HCT116 (cell line): ENCODE measurements around the gene ADORA2B. TPM values are rescaled to one million over a fixed set of nuclear protein-coding genes. Genes with fewer than 3 reads are reported as not detected.

ENCODE experiments used
- ATAC-seq: fragments of 200-7000 bp; cut with Tn5 transposase; 2 replicates; pipeline ENCODE4 v1.9.1; 2020; ENCODE audit warnings: mild to moderate bottlenecking, moderate library complexity
- BruUV-seq: library from RNA; stranded (reverse); fragments of 400-500 nt; replicated peaks from 2 replicates; lab custom pipeline; 2021; lab: Mats Ljungman, UMichigan
- CTCF ChIA-PET: fragments of 300-600 bp; sonication (Branson Sonifier 250); formaldehyde crosslinking; loops from one replicate; lab custom pipeline; 2021; ENCODE audit warnings: antibody characterized with exemption; lab: Charles Lee
- POLR2A ChIA-PET: fragments of 300-600, 350-600 bp; sonication (Branson Sonifier 250); formaldehyde crosslinking; loops from one replicate; lab custom pipeline; 2021; ENCODE audit warnings: antibody characterized with exemption; lab: Charles Lee
- RAD21 ChIA-PET, 2 experiments: fragments of 300-600 bp; sonication (Branson Sonifier 250); formaldehyde crosslinking; loops; one replicate each; lab custom pipeline; 2023; ENCODE audit warnings: low total read pairs in 2 of 2; ENCODE audit not compliant: uncharacterized antibody in 2 of 2, unreplicated experiment in 2 of 2, low non-redundant PET in 1 of 2; lab: Charles Lee
- DNase-seq: peaks from one replicate; pipeline ENCODE4 v3.0.0-alpha.2; 2010; ENCODE audit warnings: low read depth, low spot score
- H2AFZ ChIP-seq: fragments of 200-600 bp; shearing (Covaris generic), sonication (generic); 2 replicates; pipeline ENCODE4 v1.6.1; 2017; ENCODE audit warnings: low read depth, mixed run types, mixed read lengths, antibody characterized with exemption, low read length; ENCODE audit not compliant: poor library complexity, severe bottlenecking
- H3K27ac ChIP-seq: 2 replicates; pipeline ENCODE4 v1.5.1; 2012; ENCODE audit warnings: low read depth, low read length
- H3K27me3 ChIP-seq: fragments of 200-600 bp; sonication (generic); 2 replicates; pipeline ENCODE4 v1.6.1; 2016; ENCODE audit warnings: mixed run types, low read length, mixed read lengths; ENCODE audit not compliant: insufficient read depth
- H3K36me3 ChIP-seq, 2 experiments: fragments of 200-500 bp in 1 of 2; fragments of 200-600 bp in 1 of 2; sonication (Bioruptor generic) in 1 of 2; sonication (generic) in 1 of 2; 2 replicates each; pipeline versions ENCODE4 v1.5.1 to v1.6.1; 2014 to 2016; ENCODE audit warnings: low read length in 2 of 2, inconsistent platforms in 1 of 2, mixed read lengths in 1 of 2, mixed run types in 1 of 2; ENCODE audit not compliant: insufficient read depth in 2 of 2, control insufficient read depth in 1 of 2
- H3K4me1 ChIP-seq, 2 experiments: fragments of 200-600 bp in 1 of 2; sonication (generic) in 1 of 2; 2 replicates each; pipeline versions ENCODE4 v1.5.1 to v1.6.1; 2012 to 2017; ENCODE audit warnings: low read length in 2 of 2, inconsistent platforms in 1 of 2, mild to moderate bottlenecking in 1 of 2, mixed read lengths in 1 of 2, mixed run types in 1 of 2, moderate library complexity in 1 of 2; ENCODE audit not compliant: insufficient read depth in 2 of 2, control insufficient read depth in 1 of 2
- H3K4me2 ChIP-seq: fragments of 200-600 bp; sonication (generic); 2 replicates; pipeline ENCODE4 v1.6.1; 2017; ENCODE audit warnings: mixed run types, low read length, mixed read lengths
- H3K4me3 ChIP-seq, 2 experiments: fragments of 200-600 bp in 1 of 2; sonication (generic) in 1 of 2; replicated peaks in 1 of 2; 2 replicates each; pipeline ENCODE4 v1.5.1; 2011 to 2016; ENCODE audit warnings: low read length in 2 of 2, control low read depth in 1 of 2, low read depth in 1 of 2, mild to moderate bottlenecking in 1 of 2, mixed read lengths in 1 of 2, mixed run types in 1 of 2
- H3K79me2 ChIP-seq: fragments of 200-600 bp; sonication (generic); 2 replicates; pipeline ENCODE4 v1.6.1; 2017; ENCODE audit warnings: mild to moderate bottlenecking, mixed run types, low read length, moderate library complexity, mixed read lengths; ENCODE audit not compliant: insufficient read depth
- H3K9ac ChIP-seq: fragments of 200-600 bp; sonication (generic); 2 replicates; pipeline ENCODE4 v1.6.1; 2016; ENCODE audit warnings: low read length, mixed read lengths
- H3K9me2 ChIP-seq: fragments of 200-600 bp; sonication (generic), shearing (Covaris generic); 2 replicates; pipeline ENCODE4 v1.6.1; 2017; ENCODE audit warnings: mixed run types, mild to moderate bottlenecking, moderate library complexity; ENCODE audit not compliant: insufficient read depth
- H3K9me3 ChIP-seq, 2 experiments: fragments of 200-500 bp in 1 of 2; fragments of 200-600 bp in 1 of 2; sonication (Bioruptor generic) in 1 of 2; sonication (generic) in 1 of 2; 2 replicates each; pipeline ENCODE4 v1.6.1; 2014 to 2017; ENCODE audit warnings: low read length in 2 of 2, mixed read lengths in 2 of 2, inconsistent platforms in 1 of 2, low read depth in 1 of 2, mild to moderate bottlenecking in 1 of 2, mixed run types in 1 of 2, moderate library complexity in 1 of 2; ENCODE audit not compliant: control insufficient read depth in 1 of 2, insufficient read depth in 1 of 2
- H4K20me1 ChIP-seq: fragments of 200-600 bp; sonication (generic), shearing (Covaris generic); 2 replicates; pipeline ENCODE4 v1.6.1; 2017; ENCODE audit warnings: mixed run types, mild to moderate bottlenecking, moderate library complexity; ENCODE audit not compliant: insufficient read depth
- CBX3 ChIP-seq: IDR thresholded peaks from 2 replicates; pipeline ENCODE4 v1.6.1; 2012; ENCODE audit warnings: low read depth
- EGR1 ChIP-seq: IDR thresholded peaks from 2 replicates; pipeline ENCODE4 v1.6.1; 2012; ENCODE audit warnings: low read depth
- ELF1 ChIP-seq: IDR thresholded peaks from 2 replicates; pipeline ENCODE4 v1.6.1; 2012; ENCODE audit warnings: low read depth, borderline replicate concordance
- EZH2 ChIP-seq: fragments of 200-600 bp; sonication (generic); IDR thresholded peaks from 2 replicates; pipeline ENCODE4 v1.6.1; 2017; ENCODE audit warnings: antibody characterized with exemption, mixed run types
- EZH2phosphoT487 ChIP-seq: fragments of 200-600 bp; IDR thresholded peaks from 2 replicates; pipeline ENCODE4 v1.6.1; 2018; ENCODE audit warnings: antibody characterized with exemption, borderline replicate concordance
- FOSL1 ChIP-seq: IDR thresholded peaks from 2 replicates; pipeline ENCODE4 v1.6.1; 2012; ENCODE audit warnings: low read depth
- JUND ChIP-seq: IDR thresholded peaks from 2 replicates; pipeline ENCODE4 v1.6.1; 2012
- MAX ChIP-seq: IDR thresholded peaks from 2 replicates; pipeline ENCODE4 v1.6.1; 2012
- POLR2A ChIP-seq: IDR thresholded peaks from 2 replicates; pipeline ENCODE4 v1.7.0; 2011; ENCODE audit warnings: borderline replicate concordance; ENCODE audit not compliant: insufficient read depth, insufficient read length; ENCODE audit errors: extremely low read depth
- RAD21 ChIP-seq: IDR thresholded peaks from 2 replicates; pipeline ENCODE4 v1.6.1; 2012; ENCODE audit warnings: low read depth, mild to moderate bottlenecking
- REST ChIP-seq: IDR thresholded peaks from 2 replicates; pipeline ENCODE4 v1.6.1; 2012; ENCODE audit warnings: low read depth
- SIN3A ChIP-seq: IDR thresholded peaks from 2 replicates; pipeline ENCODE4 v1.6.1; 2012; ENCODE audit warnings: low read depth
- SP1 ChIP-seq: IDR thresholded peaks from 2 replicates; pipeline ENCODE4 v1.6.1; 2012; ENCODE audit warnings: low read depth
- TCF7L2 ChIP-seq: IDR thresholded peaks from 2 replicates; pipeline ENCODE4 v1.7.0; 2011; ENCODE audit warnings: borderline replicate concordance, inconsistent platforms; ENCODE audit not compliant: insufficient read depth, insufficient read length; ENCODE audit errors: extremely low read depth
- YY1 ChIP-seq: IDR thresholded peaks from 2 replicates; pipeline ENCODE4 v1.6.1; 2011; ENCODE audit warnings: low read length, low read depth, moderate library complexity, mild to moderate bottlenecking; ENCODE audit not compliant: insufficient replicate concordance; ENCODE audit errors: extremely low read depth
- ZFX ChIP-seq: fragments of 450-650 bp; IDR thresholded peaks from 2 replicates; pipeline ENCODE4 v1.6.1; 2017
- ZNF274 ChIP-seq: fragments of 200-500 bp; sonication (Bioruptor generic); IDR thresholded peaks from 2 replicates; pipeline ENCODE4 v1.6.1; 2014; ENCODE audit warnings: mild to moderate bottlenecking, low read depth, low read length, inconsistent platforms
- intact Hi-C: fragments of 100-400 bp; cut with micrococcal nuclease; formaldehyde crosslinking; loops from 2 replicates; pipeline ENCODE4 v1.10.0; 2022
- total RNA-seq: library from RNA; stranded (reverse); gene quantifications from one replicate; pipeline ENCODE4 v1.2.1, GENCODE V29; 2021; ENCODE audit not compliant: unreplicated experiment
- TF ChIP-seq, protein P1 (sequence below): IDR thresholded peaks from 2 replicates; pipeline ENCODE4 v1.6.1; 2011; ENCODE audit warnings: mild to moderate bottlenecking, low read length, moderate library complexity; ENCODE audit not compliant: insufficient replicate concordance; ENCODE audit errors: extremely low read depth
- TF ChIP-seq, protein P2 (sequence below): IDR thresholded peaks from 2 replicates; pipeline ENCODE4 v1.6.1; 2012

ADORA2B gene
- total RNA-seq, 1 experiment from 2014 or later: 47.5 TPM

- no peak overlapping the region for H3K4me3 ChIP-seq
- ChIA-PET POLR2A (no interaction called here), RAD21 (no interaction called here)
- H3K9ac ChIP-seq: no peak overlapping the region
- DNase-seq: no peak
- BruUV-seq: no TSS peak
- no peak overlapping the region for H2AFZ ChIP-seq
- no peaks in the 10 kb centered on the region for H3K9me3 ChIP-seq
- TF ChIP-seq, protein P1, sequence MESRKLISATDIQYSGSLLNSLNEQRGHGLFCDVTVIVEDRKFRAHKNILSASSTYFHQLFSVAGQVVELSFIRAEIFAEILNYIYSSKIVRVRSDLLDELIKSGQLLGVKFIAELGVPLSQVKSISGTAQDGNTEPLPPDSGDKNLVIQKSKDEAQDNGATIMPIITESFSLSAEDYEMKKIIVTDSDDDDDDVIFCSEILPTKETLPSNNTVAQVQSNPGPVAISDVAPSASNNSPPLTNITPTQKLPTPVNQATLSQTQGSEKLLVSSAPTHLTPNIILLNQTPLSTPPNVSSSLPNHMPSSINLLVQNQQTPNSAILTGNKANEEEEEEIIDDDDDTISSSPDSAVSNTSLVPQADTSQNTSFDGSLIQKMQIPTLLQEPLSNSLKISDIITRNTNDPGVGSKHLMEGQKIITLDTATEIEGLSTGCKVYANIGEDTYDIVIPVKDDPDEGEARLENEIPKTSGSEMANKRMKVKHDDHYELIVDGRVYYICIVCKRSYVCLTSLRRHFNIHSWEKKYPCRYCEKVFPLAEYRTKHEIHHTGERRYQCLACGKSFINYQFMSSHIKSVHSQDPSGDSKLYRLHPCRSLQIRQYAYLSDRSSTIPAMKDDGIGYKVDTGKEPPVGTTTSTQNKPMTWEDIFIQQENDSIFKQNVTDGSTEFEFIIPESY: no peak
- TF ChIP-seq MAX (no peak), EZH2 (no peak), POLR2A (no peak), YY1 (no peak), EZH2phosphoT487 (no peak), REST (no peak), RAD21 (no peak), EGR1 (no peak), ZFX (no peak), TCF7L2 (no peak), FOSL1 (no peak), JUND (no peak), SIN3A (no peak), CBX3 (no peak), SP1 (no peak), ELF1 (no peak), ZNF274 (no peak)
- TF ChIP-seq, protein P2, sequence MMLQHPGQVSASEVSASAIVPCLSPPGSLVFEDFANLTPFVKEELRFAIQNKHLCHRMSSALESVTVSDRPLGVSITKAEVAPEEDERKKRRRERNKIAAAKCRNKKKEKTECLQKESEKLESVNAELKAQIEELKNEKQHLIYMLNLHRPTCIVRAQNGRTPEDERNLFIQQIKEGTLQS: no peak
- TF ChIP-seq, all 23 proteins: peak for 0
- H3K36me3 ChIP-seq: no peaks in the 10 kb centered on the region
- H4K20me1 ChIP-seq: no peaks in the 10 kb centered on the region
- intact Hi-C loops: no loop called here
- H3K9me2 ChIP-seq: no peaks in the 10 kb centered on the region
- CTCF ChIA-PET: no interaction called here
- peaks cover 18 to 36% of the 10 kb centered on the region in 2 experiments for H3K4me1 ChIP-seq
- H3K79me2 ChIP-seq: no peaks in the 10 kb centered on the region
- no peak overlapping the region for H3K27ac ChIP-seq
- no peak overlapping the region for H3K4me2 ChIP-seq
- no peak for ATAC-seq
- H3K27me3 ChIP-seq: no peaks in the 10 kb centered on the region
These were observed 25.5 kb upstream of the ADORA2B start for GRCh38 chr17:15919466-15919865.
